ENCODE data around the gene FOXL1. TPM values are rescaled to one million over a fixed set of nuclear protein-coding genes. Genes with fewer than 3 reads are reported as not detected.

The FOXL1 gene
- total RNA-seq, 1 donor from 2014 or later: 0.38 TPM

DNA sequence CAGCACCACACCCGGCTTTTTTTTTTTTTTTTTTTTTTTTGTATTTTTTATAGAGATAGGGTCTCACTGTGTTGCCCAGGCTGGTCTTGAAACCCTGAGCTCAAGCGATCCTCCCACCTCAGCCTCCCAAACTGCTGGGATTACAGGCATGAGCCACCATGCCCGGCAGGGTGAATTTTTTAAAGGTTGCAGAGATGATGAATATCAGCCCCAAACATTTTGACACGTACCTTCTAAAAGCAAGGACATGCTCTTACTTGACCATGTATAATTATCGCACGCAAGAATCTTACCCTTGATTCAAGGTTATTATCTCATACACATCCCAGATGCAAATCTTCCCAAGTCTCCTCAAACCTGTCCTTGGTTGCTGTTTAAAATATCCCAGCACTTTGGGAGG, 16.0 kb upstream of the FOXL1 start:
- Histone ChIP-seq H3K9me3 (replicated peaks) (no peaks in the 10 kb centered on the region), H3K36me3 (no peaks in the 10 kb centered on the region), H3K27me3 (ENCODE audit: low read depth) (peaks cover 97% of the 10 kb centered on the region), H3K4me3 (no peak overlapping the region), H3K27ac (replicated peaks) (no peak overlapping the region), H3K4me1 (peaks cover 19% of the 10 kb centered on the region)
- TF ChIP-seq, protein P1, sequence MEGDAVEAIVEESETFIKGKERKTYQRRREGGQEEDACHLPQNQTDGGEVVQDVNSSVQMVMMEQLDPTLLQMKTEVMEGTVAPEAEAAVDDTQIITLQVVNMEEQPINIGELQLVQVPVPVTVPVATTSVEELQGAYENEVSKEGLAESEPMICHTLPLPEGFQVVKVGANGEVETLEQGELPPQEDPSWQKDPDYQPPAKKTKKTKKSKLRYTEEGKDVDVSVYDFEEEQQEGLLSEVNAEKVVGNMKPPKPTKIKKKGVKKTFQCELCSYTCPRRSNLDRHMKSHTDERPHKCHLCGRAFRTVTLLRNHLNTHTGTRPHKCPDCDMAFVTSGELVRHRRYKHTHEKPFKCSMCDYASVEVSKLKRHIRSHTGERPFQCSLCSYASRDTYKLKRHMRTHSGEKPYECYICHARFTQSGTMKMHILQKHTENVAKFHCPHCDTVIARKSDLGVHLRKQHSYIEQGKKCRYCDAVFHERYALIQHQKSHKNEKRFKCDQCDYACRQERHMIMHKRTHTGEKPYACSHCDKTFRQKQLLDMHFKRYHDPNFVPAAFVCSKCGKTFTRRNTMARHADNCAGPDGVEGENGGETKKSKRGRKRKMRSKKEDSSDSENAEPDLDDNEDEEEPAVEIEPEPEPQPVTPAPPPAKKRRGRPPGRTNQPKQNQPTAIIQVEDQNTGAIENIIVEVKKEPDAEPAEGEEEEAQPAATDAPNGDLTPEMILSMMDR (IDR thresholded peaks at IDR 0.05; ENCODE audit: borderline replicate concordance): no peak
- DNase-seq: no peak
- intact Hi-C loops (cut with micrococcal nuclease): loop anchor here (5.0 kb wide), 2 partner anchors 500 to 715 kb away; no protein-coding TSS in a partner anchor

DNA sequence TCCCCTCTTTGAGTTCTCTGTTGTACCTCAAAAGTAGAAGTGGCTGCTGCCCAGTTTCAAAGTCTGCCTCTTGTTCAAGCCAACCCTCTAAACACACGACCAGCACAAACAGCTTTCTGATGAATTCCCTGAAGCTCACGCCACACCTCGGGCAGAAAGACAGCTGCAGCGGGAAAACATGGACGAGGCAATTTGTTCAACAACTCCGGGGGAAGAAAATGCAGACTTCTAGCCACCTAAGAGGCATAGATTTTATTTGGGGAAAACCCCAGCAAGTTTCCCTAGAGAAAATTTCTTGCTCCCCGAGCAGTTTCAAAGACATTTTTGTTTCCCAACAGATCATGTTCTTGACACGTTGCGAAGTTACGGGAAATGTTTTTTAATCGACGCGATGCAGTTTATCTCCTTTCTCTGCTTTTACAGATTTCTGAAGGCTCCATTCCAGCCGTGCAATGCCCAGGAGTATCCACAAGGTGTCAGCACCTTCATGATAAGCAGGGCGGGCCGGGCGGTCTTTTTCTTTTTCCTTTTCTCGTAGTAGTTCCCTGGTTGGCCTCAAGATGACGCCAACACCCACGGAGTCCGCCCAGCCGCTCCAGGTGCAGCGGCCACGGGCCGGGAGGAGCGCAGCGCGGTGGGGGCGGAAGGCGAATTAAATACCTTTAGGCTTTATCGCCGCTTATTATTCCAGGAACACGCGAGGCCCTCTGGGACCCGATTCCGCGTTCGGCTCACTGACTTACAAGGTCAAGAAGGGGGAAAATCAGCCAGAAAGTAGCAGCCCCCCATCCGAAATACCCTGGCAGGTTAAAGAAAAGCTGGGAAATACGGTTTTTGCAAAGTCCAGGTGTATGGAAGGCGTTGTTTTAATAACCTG, 14.6 kb upstream of the FOXL1 start:
- H3K27me3 ChIP-seq (ENCODE audit: low read depth): peaks cover 98% of the 10 kb centered on the region

DNA sequence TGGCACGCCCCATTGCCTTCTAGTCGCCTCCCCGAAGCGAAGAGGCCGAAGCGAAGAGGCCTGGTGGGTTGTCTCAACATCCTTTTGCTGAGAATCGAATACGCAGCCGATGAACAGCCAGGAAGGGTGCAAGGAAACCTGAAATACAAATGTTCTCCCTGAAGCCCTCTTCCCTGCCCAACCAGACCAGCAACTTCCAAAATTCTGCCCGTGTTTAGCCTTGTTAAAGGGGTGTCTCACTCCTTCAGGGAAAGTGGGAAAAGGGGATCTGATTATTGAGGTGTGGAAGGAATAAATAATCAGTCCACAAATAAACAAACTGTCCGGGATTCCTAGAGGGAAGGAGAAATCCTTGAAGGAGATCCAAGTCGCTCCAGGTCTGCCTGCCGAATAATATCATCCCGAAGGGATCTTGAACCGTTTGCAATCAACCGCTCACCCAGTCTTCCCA, 13.1 kb upstream of the FOXL1 start:
- TF ChIP-seq, protein P1 (IDR thresholded peaks at IDR 0.05; ENCODE audit: borderline replicate concordance): no peak
- H3K4me3 ChIP-seq: peak overlapping the region; percentile 69
- intact Hi-C loops (cut with micrococcal nuclease): no loop called here
- no peak for DNase-seq
- H3K4me1 ChIP-seq: peaks cover 21% of the 10 kb centered on the region
- no peaks in the 10 kb centered on the region for H3K9me3 ChIP-seq (replicated peaks)
- peaks cover 98% of the 10 kb centered on the region for H3K27me3 ChIP-seq (ENCODE audit: low read depth)
- no peaks in the 10 kb centered on the region for H3K36me3 ChIP-seq
- H3K27ac ChIP-seq (replicated peaks): peak overlapping the region; percentile 86

More for the DNA sequence above, 14.6 kb upstream of the FOXL1 start:
- Histone ChIP-seq H3K9me3 (replicated peaks) (no peaks in the 10 kb centered on the region), H3K4me1 (peaks cover 21% of the 10 kb centered on the region), H3K4me3 (peak overlapping the region; percentile 42), H3K27ac (replicated peaks) (peak overlapping the region; percentile 57), H3K36me3 (no peaks in the 10 kb centered on the region)
- DNase-seq: peak; percentile 86
- TF ChIP-seq, protein P1 (IDR thresholded peaks at IDR 0.05; ENCODE audit: borderline replicate concordance): peak; percentile 100
- intact Hi-C loops (cut with micrococcal nuclease): loop anchor here (5.0 kb wide), 2 partner anchors 499 to 714 kb away; no protein-coding TSS in a partner anchor

DNA sequence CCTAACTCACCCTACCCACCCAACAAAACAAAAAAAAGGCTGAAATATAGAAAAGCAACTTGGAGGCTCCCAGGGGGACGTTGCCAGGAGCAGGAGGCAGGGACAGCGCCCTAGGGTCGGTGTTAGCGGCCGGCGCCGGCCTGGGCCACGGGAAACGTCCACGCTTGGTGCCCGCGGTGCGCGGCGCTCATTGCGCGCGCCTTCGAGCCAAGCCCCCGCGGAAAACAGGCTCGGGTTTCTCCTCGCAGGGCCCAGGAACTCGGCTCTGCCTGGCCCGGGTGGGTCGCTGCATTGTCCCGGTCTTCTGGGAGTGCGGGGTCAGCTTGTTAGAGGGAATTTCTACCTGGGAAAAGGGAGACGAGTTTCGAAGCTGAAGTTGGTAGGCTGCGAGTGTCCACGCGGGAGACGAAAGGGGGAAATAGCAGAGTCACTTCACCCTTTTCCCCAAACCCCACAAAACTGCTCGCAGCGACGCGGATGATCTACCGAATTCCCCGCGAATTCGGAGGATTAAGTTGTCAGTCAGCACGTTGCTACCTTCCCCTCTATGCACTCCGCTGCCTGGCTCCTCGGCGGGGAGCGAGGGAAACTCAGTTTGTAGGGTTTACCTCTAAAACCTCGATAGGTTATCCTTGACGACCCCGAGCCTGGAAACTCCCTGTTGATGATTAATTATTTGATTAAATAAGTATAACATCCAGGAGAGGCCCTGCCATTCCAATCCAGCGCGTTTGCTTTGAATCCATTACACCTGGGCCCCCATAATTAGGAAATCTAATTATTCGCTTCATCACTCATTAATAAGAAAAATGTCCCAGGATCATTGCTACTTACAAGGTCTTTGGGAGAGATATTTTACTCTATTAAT, 12.5 kb upstream of the FOXL1 start:
- DNase-seq: no peak
- peak overlapping the region; percentile 86 for H3K27ac ChIP-seq (replicated peaks)
- H3K4me3 ChIP-seq: peak overlapping the region; percentile 69
- peaks cover 98% of the 10 kb centered on the region for H3K27me3 ChIP-seq (ENCODE audit: low read depth)
- H3K36me3 ChIP-seq: no peaks in the 10 kb centered on the region
- TF ChIP-seq, protein P1 (IDR thresholded peaks at IDR 0.05; ENCODE audit: borderline replicate concordance): no peak
- H3K4me1 ChIP-seq: peaks cover 21% of the 10 kb centered on the region
- H3K9me3 ChIP-seq (replicated peaks): no peaks in the 10 kb centered on the region
- intact Hi-C loops (cut with micrococcal nuclease): no loop called here

DNA sequence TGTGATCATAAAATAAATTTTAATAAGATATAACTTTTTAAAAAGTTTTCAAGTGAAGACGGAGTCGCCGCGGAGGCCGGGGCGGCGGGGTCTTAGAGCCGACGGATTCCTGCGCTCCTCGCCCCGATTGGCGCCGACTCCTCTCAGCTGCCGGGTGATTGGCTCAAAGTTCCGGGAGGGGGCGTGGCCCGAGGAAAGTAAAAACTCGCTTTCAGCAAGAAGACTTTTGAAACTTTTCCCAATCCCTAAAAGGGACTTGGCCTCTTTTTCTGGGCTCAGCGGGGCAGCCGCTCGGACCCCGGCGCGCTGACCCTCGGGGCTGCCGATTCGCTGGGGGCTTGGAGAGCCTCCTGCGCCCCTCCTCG, 11.8 kb upstream of the FOXL1 start, which contains the start of gene FOXC2:
TSS of gene FOXC2 (plus strand) at position 229 of the 365 bp plus-strand sequence. CDS start 507 bp downstream, outside the sequence.
- Histone ChIP-seq H3K4me3 (peak within 1 kb of the TSS; percentile 69), H3K27ac (replicated peaks) (peak within 1 kb of the TSS; percentile 86), H3K27me3 (ENCODE audit: low read depth) (peaks cover 98% of the 10 kb centered on the region), H3K9me3 (replicated peaks) (no peaks in the 10 kb centered on the region), H3K4me1 (peaks cover 22% of the 10 kb centered on the region), H3K36me3 (no peaks in the 10 kb centered on the region)
- intact Hi-C loops (cut with micrococcal nuclease): no loop called here
- DNase-seq: peak; percentile 92
- TF ChIP-seq, protein P1 (IDR thresholded peaks at IDR 0.05; ENCODE audit: borderline replicate concordance): no peak
